Epithelial cell of proximal tubule (primary cell): Measurements from ENCODE around the gene NKAIN2. TPM values are rescaled to one million over a fixed set of nuclear protein-coding genes. Genes with fewer than 3 reads are reported as not detected.

Experiments
- DNase-seq: peaks from one replicate; pipeline ENCODE4 v3.0.0-alpha.2; 2011; ENCODE audit warnings: low read depth
- H3K4me3 ChIP-seq: 2 replicates; pipeline ENCODE4 v1.5.1; 2011; ENCODE audit warnings: low read depth, mild to moderate bottlenecking, low read length
- CTCF ChIP-seq: conservative IDR thresholded peaks from 2 replicates; pipeline ENCODE4 v1.5.1; 2012; ENCODE audit warnings: low read depth, mild to moderate bottlenecking, low read length
- total RNA-seq: library from RNA; depleted of rRNA; stranded (reverse); fragments of >200 nt; gene quantifications from 2 replicates; pipeline ENCODE4 v1.2.3, GENCODE V29; 2015

The NKAIN2 gene
- total RNA-seq, 1 donor from 2014 or later, result under 0.01 TPM

GRCh38 chr6:124420116-124420840 is 616.6 kb downstream of the NKAIN2 start:
- no peak for DNase-seq
- no peak for TF ChIP-seq CTCF
- H3K4me3 ChIP-seq, result no peak overlapping the region

GRCh38 chr6:124423621-124424020 is 620.0 kb downstream of the NKAIN2 start:
- no peak overlapping the region for H3K4me3 ChIP-seq
- TF ChIP-seq CTCF, result no peak
- DNase-seq, result no peak

GRCh38 chr6:124430740-124431318 is 627.2 kb downstream of the NKAIN2 start:
- DNase-seq, result no peak
- no peak for TF ChIP-seq CTCF

GRCh38 chr6:124432620-124433019 is 629.0 kb downstream of the NKAIN2 start:
- TF ChIP-seq CTCF, result no peak
- no peak for DNase-seq

More at GRCh38 chr6:124430740-124431318, 627.2 kb downstream of the NKAIN2 start:
- no peak overlapping the region for H3K4me3 ChIP-seq

GRCh38 chr6:124433387-124434160 is 629.9 kb downstream of the NKAIN2 start:
- no peak for TF ChIP-seq CTCF
- no peak overlapping the region for H3K4me3 ChIP-seq
- DNase-seq, result no peak

More at GRCh38 chr6:124432620-124433019, 629.0 kb downstream of the NKAIN2 start:
- H3K4me3 ChIP-seq, result no peak overlapping the region

- DNase-seq, result no peak
- H3K4me3 ChIP-seq, result no peak overlapping the region
- no peak for TF ChIP-seq CTCF
These were observed 630.8 kb downstream of the NKAIN2 start for GRCh38 chr6:124434421-124434820.
